Daoy (cell line): ENCODE data around the gene ZNF266. TPM values are rescaled to one million over a fixed set of nuclear protein-coding genes. Genes with fewer than 3 reads are reported as not detected.

Experiments
- DNase-seq: peaks from one replicate; pipeline ENCODE4 v3.0.0-alpha.2; 2015; ENCODE audit warnings: low read depth
- total RNA-seq: library from RNA; depleted of rRNA; stranded (reverse); fragments of >200 nt; shearing (Covaris generic); gene quantifications from 2 replicates; pipeline ENCODE4 v1.2.3, GENCODE V29; 2014; rRNA removed

ZNF266 gene
- total RNA-seq, result 10.5 and 10.9 TPM in 2 replicates

GRCh38 chr19:9435279-9436268 lies at the start of gene ZNF266:
TSS of gene ZNF266 (minus strand) at chr19:9435573. CDS start at chr19:9420089, 15,484 bp downstream.
- DNase-seq, result peak; percentile 94

- no peak for DNase-seq
Measured at GRCh38 chr19:9485140-9485539, 49.8 kb upstream of the ZNF266 start.

- DNase-seq, result no peak
Measured at GRCh38 chr19:9474975-9475374, 39.6 kb upstream of the ZNF266 start.

DNA sequence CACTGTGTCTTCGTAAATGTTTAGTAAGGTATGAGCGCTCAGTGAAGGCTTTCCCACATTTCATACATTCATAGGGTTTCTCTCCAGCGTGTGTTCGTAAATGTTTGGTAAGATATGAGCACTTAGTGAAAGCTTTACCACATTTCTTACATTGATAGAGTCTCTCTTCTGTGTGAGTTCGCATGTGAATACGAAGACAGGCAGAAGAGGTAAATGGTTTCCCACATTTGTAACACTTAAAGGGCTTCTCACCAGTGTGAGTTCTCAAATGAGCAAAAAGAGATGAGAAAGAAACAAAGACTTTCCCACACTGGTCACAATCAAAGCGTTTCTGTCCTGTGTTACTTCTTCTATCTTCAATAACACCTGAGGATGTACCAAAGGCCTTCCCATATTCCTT lies 31.8 kb upstream of the ZNF266 start:
- DNase-seq, result no peak

DNA sequence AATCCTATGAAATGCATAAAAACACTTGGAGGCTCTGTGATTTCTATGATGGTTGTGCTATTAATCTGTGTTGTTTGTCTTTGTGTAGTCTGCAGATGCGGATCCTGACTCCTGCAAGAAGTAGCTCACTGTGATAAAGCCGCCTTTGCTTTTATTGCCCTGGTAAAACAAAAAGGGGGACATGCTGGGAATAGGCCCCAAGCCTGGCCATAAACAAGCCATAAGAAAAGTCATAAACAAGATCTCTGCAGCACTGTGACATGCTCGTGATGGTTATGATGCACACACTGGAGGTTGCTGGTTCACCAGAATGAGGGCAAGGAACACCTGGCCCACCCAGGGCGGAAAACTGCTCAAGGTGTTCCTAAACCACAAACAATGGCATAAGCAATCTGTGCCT lies 26.6 kb upstream of the ZNF266 start:
- no peak for DNase-seq

DNA sequence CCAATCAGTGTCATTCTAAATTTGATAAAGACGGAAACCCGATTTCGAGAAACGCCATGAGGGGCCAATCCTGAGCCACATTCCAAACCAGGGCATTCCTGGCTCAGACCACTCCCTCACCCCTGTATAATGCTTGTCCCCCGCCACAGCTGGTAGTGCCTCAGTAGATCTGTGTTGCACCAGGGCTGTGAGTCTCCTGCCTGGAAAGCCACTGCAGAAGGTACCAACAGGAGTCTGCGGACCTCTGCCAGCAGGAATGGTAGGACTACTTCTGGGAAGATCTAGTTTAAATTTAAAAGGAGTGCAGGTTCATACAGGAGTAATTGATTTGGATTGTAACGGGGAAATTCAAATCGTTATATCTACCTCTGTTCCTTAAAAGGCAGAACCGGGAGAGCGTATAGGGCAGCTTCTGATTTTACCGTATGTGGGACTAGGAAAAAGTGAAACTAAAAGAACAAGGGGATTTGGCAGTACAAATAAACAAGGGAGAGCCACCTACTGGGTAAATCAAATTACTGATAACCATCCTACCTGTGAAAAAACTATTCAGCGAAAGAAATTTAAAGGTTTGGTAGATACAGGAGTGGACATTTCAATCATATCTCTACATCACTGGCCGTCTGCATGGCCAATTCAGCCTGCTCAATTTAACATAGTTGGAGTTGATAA lies 20.8 kb upstream of the ZNF266 start:
- no peak for DNase-seq

GRCh38 chr19:9453953-9454352 lies 18.6 kb upstream of the ZNF266 start:
- DNase-seq, result no peak

GRCh38 chr19:9445037-9445436 lies 9.7 kb upstream of the ZNF266 start:
- no peak for DNase-seq

GRCh38 chr19:9436358-9436757 lies 985 bp upstream of the ZNF266 start:
- no peak for DNase-seq

GRCh38 chr19:9431475-9431874 lies 3.9 kb downstream of the ZNF266 start:
- DNase-seq, result peak; percentile 64

GRCh38 chr19:9430444-9430843 lies 4.9 kb downstream of the ZNF266 start:
- DNase-seq, result no peak

DNA sequence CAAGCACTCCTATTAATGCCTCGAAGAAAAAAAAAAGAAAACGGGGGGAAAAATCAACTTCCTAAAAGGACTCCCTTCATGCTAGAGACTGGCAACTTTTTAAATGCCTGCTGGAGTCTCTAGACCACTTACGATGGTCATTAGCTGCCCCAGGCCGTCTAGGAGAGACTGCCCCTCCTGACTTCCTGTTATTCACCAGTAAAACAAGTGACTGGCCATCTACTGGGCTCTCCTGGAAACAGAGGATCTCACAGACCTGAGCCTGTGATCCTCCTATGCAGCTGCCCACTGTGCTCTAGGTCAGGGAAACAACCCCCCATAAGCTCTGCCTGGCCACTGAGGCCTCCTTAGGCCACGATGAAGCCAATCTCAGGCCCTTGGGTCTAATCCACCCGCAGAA lies 7.4 kb downstream of the ZNF266 start:
- DNase-seq, result no peak

- DNase-seq, result no peak
Measured at GRCh38 chr19:9413240-9413954, 22.0 kb downstream of the ZNF266 start.

DNA sequence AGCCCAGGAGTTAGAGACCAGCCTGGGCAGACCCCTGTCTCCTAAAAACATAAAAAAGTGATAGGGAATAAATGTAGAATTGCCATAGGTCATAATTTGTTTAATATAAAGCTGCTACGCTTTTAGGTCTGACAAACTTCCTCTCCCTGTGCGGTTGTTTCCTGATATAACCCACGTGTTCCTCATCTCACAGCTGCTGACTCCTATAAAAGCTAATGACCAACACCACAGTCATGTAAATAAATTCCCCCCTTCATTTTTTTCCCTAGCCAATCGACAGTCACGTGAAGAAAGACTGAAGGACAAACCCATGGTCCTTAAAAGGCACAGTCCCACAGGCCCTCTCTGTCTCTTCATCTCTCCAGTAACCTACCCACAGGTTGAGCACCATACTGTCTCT lies 27.5 kb downstream of the ZNF266 start:
- no peak for DNase-seq

- DNase-seq, result peak; percentile 90
Measured at GRCh38 chr19:9406798-9407352, 28.5 kb downstream of the ZNF266 start.

GRCh38 chr19:9381361-9381785 lies 54.0 kb downstream of the ZNF266 start:
- no peak for DNase-seq

GRCh38 chr19:9370738-9371619 lies 64.4 kb downstream of the ZNF266 start:
- DNase-seq, result no peak

- DNase-seq, result peak; percentile 32
Measured at GRCh38 chr19:9362905-9363304, 72.5 kb downstream of the ZNF266 start, which contains the start of gene ZNF177. TSS of gene ZNF177 (plus strand) at chr19:9363013. CDS start at chr19:9378312, 15,299 bp downstream.
